ENCODE data around the gene IL1R2. TPM values are rescaled to one million over a fixed set of nuclear protein-coding genes. Genes with fewer than 3 reads are reported as not detected.

The IL1R2 gene
- total RNA-seq, 2 experiments from 2014 or later = not detected

DNA sequence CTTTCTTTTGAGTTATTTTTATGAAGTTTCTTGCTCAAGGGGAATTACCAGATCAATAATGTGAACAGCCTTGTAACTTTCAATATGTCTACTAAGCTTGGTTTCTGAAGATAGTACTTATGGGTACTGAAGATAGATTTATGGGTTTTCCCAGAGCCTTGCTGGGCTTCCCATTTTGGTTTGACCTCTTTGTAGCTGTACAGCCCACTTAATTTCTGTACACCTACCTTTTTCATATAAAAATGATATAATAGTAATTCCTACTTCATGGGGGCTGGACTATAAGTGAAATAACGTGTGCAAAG lies 22.2 kb downstream of the IL1R2 start:
- Histone ChIP-seq H3K27ac (ENCODE audit: low read depth, low read length, poor library complexity, severe bottlenecking) (no peak overlapping the region), H3K36me3 (ENCODE audit: insufficient read depth, low read length) (no peaks in the 10 kb centered on the region), H3K79me2 (ENCODE audit: insufficient read depth, low read depth, low read length) (no peaks in the 10 kb centered on the region), H3K4me3 (ENCODE audit: low read depth, low read length, poor library complexity, severe bottlenecking) (no peak overlapping the region), H4K20me1 (ENCODE audit: insufficient read depth, low read length) (no peaks in the 10 kb centered on the region), H3K9me2 (ENCODE audit: insufficient read depth, low read length) (no peaks in the 10 kb centered on the region), H2AFZ (ENCODE audit: low read length) (no peak overlapping the region), H3K9me3 (ENCODE audit: low read length) (no peaks in the 10 kb centered on the region), H3K4me1 (ENCODE audit: insufficient read depth, low read length, poor library complexity, severe bottlenecking) (no peaks in the 10 kb centered on the region), H3K4me2 (ENCODE audit: low read length) (no peak overlapping the region)
- CTCF ChIA-PET (ENCODE audit: unreplicated experiment) = no interaction called here
- DNase-seq (ENCODE audit: low spot score) = no peak
- POLR2A ChIA-PET = interaction anchor here (0.6 to 0.7 kb wide), 2 partner anchors 68 to 1018 kb away, joined by 3 to 4 read pairs; no protein-coding TSS in a partner anchor
- intact Hi-C loops (cut with micrococcal nuclease; ENCODE audit: unreplicated experiment) = no loop called here
- no TSS peak for BruUV-seq (replicated peaks)
- TF ChIP-seq, protein P1, sequence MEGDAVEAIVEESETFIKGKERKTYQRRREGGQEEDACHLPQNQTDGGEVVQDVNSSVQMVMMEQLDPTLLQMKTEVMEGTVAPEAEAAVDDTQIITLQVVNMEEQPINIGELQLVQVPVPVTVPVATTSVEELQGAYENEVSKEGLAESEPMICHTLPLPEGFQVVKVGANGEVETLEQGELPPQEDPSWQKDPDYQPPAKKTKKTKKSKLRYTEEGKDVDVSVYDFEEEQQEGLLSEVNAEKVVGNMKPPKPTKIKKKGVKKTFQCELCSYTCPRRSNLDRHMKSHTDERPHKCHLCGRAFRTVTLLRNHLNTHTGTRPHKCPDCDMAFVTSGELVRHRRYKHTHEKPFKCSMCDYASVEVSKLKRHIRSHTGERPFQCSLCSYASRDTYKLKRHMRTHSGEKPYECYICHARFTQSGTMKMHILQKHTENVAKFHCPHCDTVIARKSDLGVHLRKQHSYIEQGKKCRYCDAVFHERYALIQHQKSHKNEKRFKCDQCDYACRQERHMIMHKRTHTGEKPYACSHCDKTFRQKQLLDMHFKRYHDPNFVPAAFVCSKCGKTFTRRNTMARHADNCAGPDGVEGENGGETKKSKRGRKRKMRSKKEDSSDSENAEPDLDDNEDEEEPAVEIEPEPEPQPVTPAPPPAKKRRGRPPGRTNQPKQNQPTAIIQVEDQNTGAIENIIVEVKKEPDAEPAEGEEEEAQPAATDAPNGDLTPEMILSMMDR (conservative IDR thresholded peaks at IDR 0.05; ENCODE audit: low read length) = no peak
- no peak for TF ChIP-seq EZH2phosphoT487 (IDR thresholded peaks at IDR 0.05; ENCODE audit: borderline replicate concordance, low read depth, low read length)

DNA sequence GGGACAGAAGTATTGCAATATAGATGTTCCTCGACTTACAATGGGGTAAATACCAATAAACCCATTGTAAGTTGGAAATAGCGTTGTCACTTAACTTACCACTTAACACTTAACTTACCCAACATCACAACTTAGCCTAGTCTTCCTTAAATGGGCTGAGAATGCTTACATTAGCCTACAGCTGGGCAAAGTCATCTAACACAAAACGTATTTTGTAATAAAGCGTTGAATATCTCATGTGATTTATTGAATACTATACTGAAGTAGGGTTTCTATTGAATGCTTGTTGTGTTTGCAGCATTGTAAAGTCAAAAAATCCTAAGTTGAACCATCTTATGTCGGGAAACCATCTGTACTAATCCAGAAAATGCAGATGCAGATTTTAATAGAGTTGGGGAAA lies 23.6 kb downstream of the IL1R2 start:
- H3K4me3 ChIP-seq (ENCODE audit: low read depth, low read length, poor library complexity, severe bottlenecking) = no peak overlapping the region
- H3K9me3 ChIP-seq (ENCODE audit: low read length) = no peaks in the 10 kb centered on the region
- intact Hi-C loops (cut with micrococcal nuclease; ENCODE audit: unreplicated experiment) = loop anchor here (5.0 kb wide), 1 partner anchor 432 kb away; no protein-coding TSS in a partner anchor
- no peaks in the 10 kb centered on the region for H4K20me1 ChIP-seq (ENCODE audit: insufficient read depth, low read length)
- H3K27ac ChIP-seq (ENCODE audit: low read depth, low read length, poor library complexity, severe bottlenecking) = no peak overlapping the region
- BruUV-seq (replicated peaks) = no TSS peak
- H3K36me3 ChIP-seq (ENCODE audit: insufficient read depth, low read length) = no peaks in the 10 kb centered on the region
- H2AFZ ChIP-seq (ENCODE audit: low read length) = no peak overlapping the region
- ChIA-PET POLR2A (interaction anchor here (1.2 kb wide), 1 partner anchor 225 kb away, joined by 3 read pairs; no protein-coding TSS in a partner anchor), CTCF (ENCODE audit: unreplicated experiment) (no interaction called here)
- TF ChIP-seq EZH2phosphoT487 (IDR thresholded peaks at IDR 0.05; ENCODE audit: borderline replicate concordance, low read depth, low read length) = no peak
- TF ChIP-seq, protein P1 (conservative IDR thresholded peaks at IDR 0.05; ENCODE audit: low read length) = no peak
- no peak for DNase-seq (ENCODE audit: low spot score)
- no peaks in the 10 kb centered on the region for H3K4me1 ChIP-seq (ENCODE audit: insufficient read depth, low read length, poor library complexity, severe bottlenecking)
- H3K4me2 ChIP-seq (ENCODE audit: low read length) = no peak overlapping the region
- no peaks in the 10 kb centered on the region for H3K9me2 ChIP-seq (ENCODE audit: insufficient read depth, low read length)
- H3K79me2 ChIP-seq (ENCODE audit: insufficient read depth, low read depth, low read length) = no peaks in the 10 kb centered on the region

GRCh38 chr2:102016399-102016955 lies 24.7 kb downstream of the IL1R2 start:
- Histone ChIP-seq H3K9me3 (ENCODE audit: low read length) (no peaks in the 10 kb centered on the region), H3K4me2 (ENCODE audit: low read length) (no peak overlapping the region), H3K36me3 (ENCODE audit: insufficient read depth, low read length) (no peaks in the 10 kb centered on the region), H3K4me3 (ENCODE audit: low read depth, low read length, poor library complexity, severe bottlenecking) (no peak overlapping the region), H3K9me2 (ENCODE audit: insufficient read depth, low read length) (no peaks in the 10 kb centered on the region), H2AFZ (ENCODE audit: low read length) (no peak overlapping the region), H3K27ac (ENCODE audit: low read depth, low read length, poor library complexity, severe bottlenecking) (no peak overlapping the region), H3K4me1 (ENCODE audit: insufficient read depth, low read length, poor library complexity, severe bottlenecking) (no peaks in the 10 kb centered on the region), H3K79me2 (ENCODE audit: insufficient read depth, low read depth, low read length) (no peaks in the 10 kb centered on the region), H4K20me1 (ENCODE audit: insufficient read depth, low read length) (no peaks in the 10 kb centered on the region)
- ChIA-PET POLR2A (interaction anchor here (0.7 kb wide), 1 partner anchor 811 kb away, joined by 3 read pairs; no protein-coding TSS in a partner anchor), CTCF (ENCODE audit: unreplicated experiment) (no interaction called here)
- TF ChIP-seq, protein P1 (conservative IDR thresholded peaks at IDR 0.05; ENCODE audit: low read length) = no peak
- no peak for TF ChIP-seq EZH2phosphoT487 (IDR thresholded peaks at IDR 0.05; ENCODE audit: borderline replicate concordance, low read depth, low read length)
- intact Hi-C loops (cut with micrococcal nuclease; ENCODE audit: unreplicated experiment) = loop anchor here (5.0 kb wide), 1 partner anchor 431 kb away; no protein-coding TSS in a partner anchor
- DNase-seq (ENCODE audit: low spot score) = no peak
- BruUV-seq (replicated peaks) = no TSS peak

All from OCI-LY7 (cell line).